Activated naive CD4-positive, alpha-beta T cell treated with anti-CD3 and anti-CD28 coated beads for 36 hours (primary cell): ENCODE data around the gene FBF1. TPM values are rescaled to one million over a fixed set of nuclear protein-coding genes. Genes with fewer than 3 reads are reported as not detected.
A peak's percentile ranks its signal among the peaks of the same experiment; 100 is the strongest.

Experiments
- CTCF ChIA-PET: fragments of 350-600 bp; sonication (Branson Sonifier 250); formaldehyde crosslinking; loops from one replicate; lab custom pipeline; 2021; ENCODE audit warnings: antibody characterized with exemption; lab: Charles Lee
- DNase-seq: peaks from one replicate; pipeline ENCODE4 v3.0.0-alpha.2; 2020
- H3K27ac Mint-ChIP-seq: one replicate; pipeline ENCODE4 v1.8.0; 2021; ENCODE audit warnings: mild to moderate bottlenecking, mixed read lengths
- H3K27me3 Mint-ChIP-seq: one replicate; pipeline ENCODE4 v1.8.0; 2021; ENCODE audit warnings: low read depth, mixed read lengths
- H3K36me3 Mint-ChIP-seq: one replicate; pipeline ENCODE4 v1.8.0; 2021; ENCODE audit warnings: low read depth, mixed read lengths
- H3K4me1 Mint-ChIP-seq: one replicate; pipeline ENCODE4 v1.8.0; 2021; ENCODE audit warnings: low read depth, mixed read lengths
- H3K4me3 Mint-ChIP-seq: one replicate; pipeline ENCODE4 v1.8.0; 2021; ENCODE audit warnings: mild to moderate bottlenecking, moderate library complexity, mixed read lengths
- H3K9me3 Mint-ChIP-seq: one replicate; pipeline ENCODE4 v1.8.0; 2021; ENCODE audit warnings: mixed read lengths
- intact Hi-C: fragments of 100-400 bp; cut with micrococcal nuclease; formaldehyde crosslinking; loops from one replicate; pipeline ENCODE4 v1.15.1; 2023
- total RNA-seq, 2 experiments: library from RNA; stranded (reverse); gene quantifications; one replicate each; pipeline ENCODE4 v1.2.3, GENCODE V29; 2021

FBF1 gene
- total RNA-seq, 2 experiments from 2014 or later, result 20.7 to 21.0 TPM

GRCh38 chr17:75909051-75909811 lies 31.6 kb downstream of the FBF1 start:
- no peaks in the 10 kb centered on the region for H3K36me3 Mint-ChIP-seq
- H3K4me3 Mint-ChIP-seq, result no peak overlapping the region
- DNase-seq, result no peak
- no peaks in the 10 kb centered on the region for H3K9me3 Mint-ChIP-seq
- CTCF ChIA-PET, result interaction anchor here (1.0 to 2.9 kb wide), 4 partner anchors 86 to 489 kb away, joined by 3 to 16 read pairs (median 4); no protein-coding TSS in a partner anchor
- peaks cover 12% of the 10 kb centered on the region for H3K4me1 Mint-ChIP-seq
- intact Hi-C loops, result loop anchor here (10.0 kb wide), 2 partner anchors 276 to 476 kb away; partner anchors contain the start of gene SPHK1
- H3K27ac Mint-ChIP-seq, result no peak overlapping the region
- H3K27me3 Mint-ChIP-seq, result no peaks in the 10 kb centered on the region

DNA sequence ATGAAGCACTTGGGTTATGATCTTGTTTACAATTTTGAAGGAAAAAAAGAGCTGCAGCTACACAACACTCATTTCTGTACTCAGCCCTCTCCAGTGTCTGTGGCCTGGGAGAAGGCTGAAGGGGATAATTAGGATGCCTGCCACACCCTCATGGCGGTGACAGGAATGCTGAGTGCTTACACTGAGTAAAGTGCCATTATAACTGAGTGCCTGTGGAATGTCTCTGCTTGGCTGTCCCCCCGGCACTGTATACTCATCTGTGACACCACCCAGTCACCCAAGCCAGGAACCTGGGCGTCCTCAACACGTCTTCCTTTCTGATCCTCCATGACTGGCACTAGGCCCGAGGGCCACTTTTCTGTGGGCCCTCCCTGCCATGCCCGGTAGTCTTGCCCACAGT lies 32.6 kb downstream of the FBF1 start:
- H3K4me1 Mint-ChIP-seq, result peaks cover 18% of the 10 kb centered on the region
- H3K4me3 Mint-ChIP-seq, result no peak overlapping the region
- no peaks in the 10 kb centered on the region for H3K27me3 Mint-ChIP-seq
- DNase-seq, result no peak
- CTCF ChIA-PET, result no interaction called here
- intact Hi-C loops, result loop anchor here (10.0 kb wide), 2 partner anchors 277 to 477 kb away; partner anchors contain the start of gene SPHK1
- H3K27ac Mint-ChIP-seq, result no peak overlapping the region
- peaks cover 1% of the 10 kb centered on the region for H3K36me3 Mint-ChIP-seq
- no peaks in the 10 kb centered on the region for H3K9me3 Mint-ChIP-seq

GRCh38 chr17:75906143-75906884 lies 34.5 kb downstream of the FBF1 start:
- Mint-ChIP-seq H3K27me3 (no peaks in the 10 kb centered on the region), H3K27ac (peak overlapping the region; percentile 61)
- intact Hi-C loops, result loop anchor here (10.0 kb wide), 2 partner anchors 278 to 478 kb away; partner anchors contain the start of gene SPHK1

DNA sequence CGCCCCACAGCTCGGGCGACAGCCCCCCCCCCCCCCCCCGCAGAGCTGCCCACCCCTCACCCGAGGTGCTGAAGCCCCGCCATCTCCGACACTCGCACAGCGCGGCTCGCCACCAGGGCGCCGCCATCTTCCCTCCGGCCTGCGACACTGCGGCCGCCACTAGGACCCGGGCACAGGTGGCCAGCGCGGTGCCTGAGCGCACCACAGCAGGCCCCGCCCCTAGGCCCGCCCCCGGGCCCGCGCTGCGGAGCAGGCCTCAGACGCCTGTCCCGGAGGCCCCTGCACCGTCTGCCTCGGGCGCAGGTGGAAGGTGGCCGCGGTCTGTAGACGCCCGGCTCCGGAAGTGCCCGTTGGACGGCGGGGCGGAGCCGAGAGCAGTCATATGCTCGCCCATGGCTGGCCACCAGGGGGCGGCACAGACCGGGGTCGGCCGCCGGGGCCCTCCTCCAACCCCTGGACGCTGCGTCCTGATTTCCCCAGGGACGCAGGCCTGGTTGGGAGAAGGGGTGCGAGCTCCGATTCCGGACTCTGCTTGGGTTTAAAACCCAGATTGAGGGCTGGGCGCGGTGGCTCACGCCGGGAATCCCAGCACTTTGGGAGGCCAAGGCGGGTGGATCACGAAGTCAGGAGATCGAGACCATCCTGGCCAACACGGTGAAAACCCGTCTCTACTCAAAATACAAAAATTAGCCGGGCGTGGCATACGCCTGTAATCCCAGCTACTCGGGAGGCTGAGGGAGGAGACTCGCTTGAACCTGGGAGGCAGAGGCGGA lies 35.9 kb downstream of the FBF1 start, which contains the start of gene MRPL38:
Gene MRPL38 (minus strand): TSS at position 136 of the 773 bp plus-strand sequence. CDS start 9 bp downstream, at position 127.
- Mint-ChIP-seq H3K27ac (peak within 1 kb of the TSS; percentile 75), H3K4me3 (peak within 1 kb of the TSS; percentile 83), H3K9me3 (no peaks in the 10 kb centered on the region), H3K36me3 (peaks cover 1% of the 10 kb centered on the region), H3K4me1 (peaks cover 22% of the 10 kb centered on the region), H3K27me3 (no peaks in the 10 kb centered on the region)
- intact Hi-C loops, result loop anchor here (1.0 to 10.0 kb wide), 12 partner anchors 9 to 480 kb away; partner anchors contain the start of genes ACOX1, CDK3, EXOC7 and FBF1
- DNase-seq, result peak; percentile 95
- CTCF ChIA-PET, result interaction anchor here (0.6 to 5.5 kb wide), 14 partner anchors 9 to 524 kb away, joined by 3 to 85 read pairs (median 4); partner anchors contain the start of gene FBF1

More at GRCh38 chr17:75906143-75906884, 34.5 kb downstream of the FBF1 start:
- no peak for DNase-seq
- peaks cover 22% of the 10 kb centered on the region for H3K4me1 Mint-ChIP-seq
- CTCF ChIA-PET, result interaction anchor here (0.8 to 5.5 kb wide), 9 partner anchors 10 to 113 kb away, joined by 3 to 85 read pairs (median 5); partner anchors contain the start of gene FBF1
- peak overlapping the region; percentile 29 for H3K4me3 Mint-ChIP-seq
- H3K9me3 Mint-ChIP-seq, result no peaks in the 10 kb centered on the region
- peaks cover 1% of the 10 kb centered on the region for H3K36me3 Mint-ChIP-seq

- Mint-ChIP-seq H3K9me3 (no peaks in the 10 kb centered on the region), H3K27ac (no peak overlapping the region), H3K36me3 (peaks cover 4% of the 10 kb centered on the region), H3K4me1 (peaks cover 24% of the 10 kb centered on the region), H3K4me3 (no peak overlapping the region), H3K27me3 (no peaks in the 10 kb centered on the region)
- CTCF ChIA-PET, result interaction anchor here (0.6 to 5.5 kb wide), 2 partner anchors 103 to 464 kb away, joined by 3 to 85 read pairs; no protein-coding TSS in a partner anchor
- DNase-seq, result no peak
- intact Hi-C loops, result loop anchor here (10.0 kb wide), 2 partner anchors 282 to 482 kb away; partner anchors contain the start of gene SPHK1
These were observed 38.4 kb downstream of the FBF1 start for GRCh38 chr17:75902406-75902805.

GRCh38 chr17:75901727-75902126 lies 39.1 kb downstream of the FBF1 start:
- no peaks in the 10 kb centered on the region for H3K27me3 Mint-ChIP-seq
- intact Hi-C loops, result loop anchor here (10.0 kb wide), 2 partner anchors 283 to 483 kb away; partner anchors contain the start of gene SPHK1
- peaks cover 4% of the 10 kb centered on the region for H3K36me3 Mint-ChIP-seq
- no peak for DNase-seq
- no peak overlapping the region for H3K4me3 Mint-ChIP-seq
- CTCF ChIA-PET, result interaction anchor here (5.5 kb wide), 1 partner anchor 104 kb away, joined by 85 read pairs; no protein-coding TSS in a partner anchor
- H3K9me3 Mint-ChIP-seq, result no peaks in the 10 kb centered on the region
- H3K4me1 Mint-ChIP-seq, result peaks cover 26% of the 10 kb centered on the region
- no peak overlapping the region for H3K27ac Mint-ChIP-seq

DNA sequence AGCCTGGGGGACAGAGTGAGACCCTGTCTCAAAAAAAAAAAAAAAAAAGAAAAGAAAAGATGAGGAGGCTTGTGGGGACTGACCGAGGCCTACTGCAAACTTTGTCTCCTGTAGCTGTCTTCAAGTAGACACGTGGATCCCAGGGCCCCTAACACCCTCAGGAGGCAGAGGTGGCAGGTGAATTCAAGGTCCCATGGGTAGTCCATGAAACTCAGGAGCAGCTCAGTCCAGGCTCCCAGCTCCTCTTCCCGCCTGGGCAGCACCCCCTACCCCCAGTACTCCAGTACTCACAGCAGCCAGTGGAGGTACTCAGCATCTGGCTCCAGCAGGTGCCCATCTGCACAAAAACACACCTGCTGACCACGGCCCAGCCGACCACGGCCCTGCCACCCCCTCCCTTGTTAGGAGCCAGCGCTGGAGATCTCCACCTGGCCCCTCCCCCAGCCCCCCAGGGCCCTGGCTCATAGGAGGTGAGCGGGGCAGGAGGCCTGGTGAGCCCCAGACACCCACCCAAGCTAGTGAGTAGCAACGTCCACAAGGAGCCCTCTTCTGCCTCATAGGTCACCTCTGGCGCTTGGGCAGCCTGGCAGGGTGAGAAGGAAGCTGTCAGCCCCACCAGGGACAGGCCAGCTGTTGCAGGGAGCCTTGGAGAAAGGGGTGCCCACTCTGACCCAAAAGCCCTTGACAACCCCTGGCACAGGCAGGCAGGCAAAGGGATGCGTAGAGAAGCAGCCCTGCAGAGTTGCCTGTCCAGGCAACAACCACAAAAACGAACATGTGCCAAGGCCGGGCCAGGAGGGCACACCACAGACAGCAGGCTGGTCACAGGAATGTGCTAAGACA lies 39.9 kb downstream of the FBF1 start:
- Mint-ChIP-seq H3K4me3 (no peak overlapping the region), H3K9me3 (no peaks in the 10 kb centered on the region), H3K27me3 (no peaks in the 10 kb centered on the region), H3K27ac (no peak overlapping the region), H3K36me3 (peaks cover 4% of the 10 kb centered on the region), H3K4me1 (peaks cover 22% of the 10 kb centered on the region)
- DNase-seq, result no peak
- CTCF ChIA-PET, result interaction anchor here (0.6 to 1.6 kb wide), 2 partner anchors 45 to 104 kb away, joined by 3 to 9 read pairs; no protein-coding TSS in a partner anchor
- intact Hi-C loops, result loop anchor here (10.0 kb wide), 2 partner anchors 284 to 484 kb away; partner anchors contain the start of gene SPHK1

GRCh38 chr17:75899767-75900468 lies 40.9 kb downstream of the FBF1 start:
- no peak for DNase-seq
- CTCF ChIA-PET, result interaction anchor here (0.6 to 1.6 kb wide), 3 partner anchors 44 to 105 kb away, joined by 3 to 9 read pairs (median 3); no protein-coding TSS in a partner anchor
- intact Hi-C loops, result loop anchor here (5.0 to 10.0 kb wide), 3 partner anchors 123 to 485 kb away; partner anchors contain the start of gene SPHK1
- H3K4me3 Mint-ChIP-seq, result no peak overlapping the region
- peaks cover 27% of the 10 kb centered on the region for H3K4me1 Mint-ChIP-seq
- H3K36me3 Mint-ChIP-seq, result peaks cover 10% of the 10 kb centered on the region
- no peaks in the 10 kb centered on the region for H3K27me3 Mint-ChIP-seq
- no peaks in the 10 kb centered on the region for H3K9me3 Mint-ChIP-seq
- no peak overlapping the region for H3K27ac Mint-ChIP-seq

- intact Hi-C loops, result loop anchor here (5.0 kb wide), 1 partner anchor 122 kb away; a partner anchor contains a TSS
- CTCF ChIA-PET, result interaction anchor here (0.6 to 1.6 kb wide), 3 partner anchors 39 to 106 kb away, joined by 3 to 9 read pairs (median 4); no protein-coding TSS in a partner anchor
- Mint-ChIP-seq H3K36me3 (peaks cover 10% of the 10 kb centered on the region), H3K27me3 (no peaks in the 10 kb centered on the region), H3K27ac (no peak overlapping the region), H3K4me1 (peaks cover 29% of the 10 kb centered on the region), H3K4me3 (no peak overlapping the region), H3K9me3 (no peaks in the 10 kb centered on the region)
- no peak for DNase-seq
These were observed 41.5 kb downstream of the FBF1 start for GRCh38 chr17:75899353-75899752.

DNA sequence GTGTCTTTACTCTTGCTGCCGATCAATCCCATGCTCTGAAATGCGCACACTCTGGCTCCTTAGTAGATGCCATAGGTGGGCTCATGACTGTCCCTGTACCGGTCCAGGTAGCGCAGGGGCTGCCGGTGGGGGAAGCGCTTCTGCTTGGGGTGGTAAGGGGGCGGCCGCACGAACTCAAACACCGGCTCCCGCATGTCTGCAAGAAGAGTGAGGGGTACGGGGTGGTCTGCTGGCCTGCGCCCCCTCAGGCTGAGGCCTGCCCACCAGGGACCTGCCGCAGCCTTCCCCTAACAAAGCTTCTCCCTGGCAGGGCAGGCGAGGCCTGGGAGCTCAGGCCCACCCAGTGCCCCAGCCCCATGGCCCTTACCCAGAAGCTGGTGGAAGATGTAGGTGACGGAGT lies 42.1 kb downstream of the FBF1 start:
- peaks cover 32% of the 10 kb centered on the region for H3K4me1 Mint-ChIP-seq
- no peaks in the 10 kb centered on the region for H3K27me3 Mint-ChIP-seq
- DNase-seq, result no peak
- no peak overlapping the region for H3K27ac Mint-ChIP-seq
- intact Hi-C loops, result loop anchor here (5.0 kb wide), 1 partner anchor 121 kb away; a partner anchor contains a TSS
- CTCF ChIA-PET, result interaction anchor here (1.3 kb wide), 1 partner anchor 38 kb away, joined by 4 read pairs; no protein-coding TSS in a partner anchor
- H3K4me3 Mint-ChIP-seq, result no peak overlapping the region
- H3K9me3 Mint-ChIP-seq, result no peaks in the 10 kb centered on the region
- H3K36me3 Mint-ChIP-seq, result peaks cover 10% of the 10 kb centered on the region
